Measurements from ENCODE around the gene TCF15.
"Not testable (repeated sequence)": the region's sequence is repeated elsewhere in the genome, so short reads cannot be mapped to it uniquely, and the experiment has no call there.

TCF15 gene

GRCh38 chr20:610130-611046, at the start of gene TCF15:
Gene TCF15, minus strand, starts transcription at chr20:610309. Its CDS starts 72 bp downstream, at chr20:610237.
- DNase-seq, result no peak

- no peak for DNase-seq
Observed at GRCh38 chr20:658731-659291, 48.7 kb upstream of the TCF15 start.

- DNase-seq, result no peak
Observed at GRCh38 chr20:658202-658601, 48.1 kb upstream of the TCF15 start.

- no peak for DNase-seq
Observed at GRCh38 chr20:655726-656624, 45.9 kb upstream of the TCF15 start.

GRCh38 chr20:654417-654750, 44.3 kb upstream of the TCF15 start:
- DNase-seq, result no peak

GRCh38 chr20:653590-654416, 43.7 kb upstream of the TCF15 start:
- DNase-seq, result no peak

- DNase-seq, result peak; percentile 94
Observed at GRCh38 chr20:653110-653589, 43.0 kb upstream of the TCF15 start, which contains the start of gene SRXN1. Gene SRXN1, minus strand, starts transcription at chr20:653200. Its CDS starts 15 bp downstream, at chr20:653185.

- DNase-seq, result no peak
Observed at GRCh38 chr20:652615-653109, 42.6 kb upstream of the TCF15 start.

GRCh38 chr20:651713-652614, 41.9 kb upstream of the TCF15 start:
- DNase-seq, result no peak

GRCh38 chr20:650954-651353, 40.8 kb upstream of the TCF15 start:
- DNase-seq, result no peak

GRCh38 chr20:650281-650680, 40.2 kb upstream of the TCF15 start:
- DNase-seq, result no peak

- no peak for DNase-seq
Observed at GRCh38 chr20:647479-648019, 37.4 kb upstream of the TCF15 start.

- DNase-seq, result no peak
Observed at GRCh38 chr20:646868-647233, 36.7 kb upstream of the TCF15 start.

- DNase-seq, result no peak
Observed at GRCh38 chr20:646107-646867, 36.2 kb upstream of the TCF15 start.

- peak; percentile 88 for DNase-seq
Observed at GRCh38 chr20:645318-646106, 35.4 kb upstream of the TCF15 start.

GRCh38 chr20:644692-645317, 34.7 kb upstream of the TCF15 start:
- no peak for DNase-seq

GRCh38 chr20:642398-643174, 32.5 kb upstream of the TCF15 start:
- no peak for DNase-seq

GRCh38 chr20:642013-642397, 31.9 kb upstream of the TCF15 start:
- DNase-seq, result not testable (repeated sequence)
